HL-60 (cell line): ENCODE measurements around the gene NCKIPSD.
"Not testable (repeated sequence)": the region's sequence is repeated elsewhere in the genome, so short reads cannot be mapped to it uniquely, and the experiment has no call there.

Experiments used
- DNase-seq, 2 experiments: peaks; one replicate each; pipeline ENCODE4 v3.0.0-alpha.2; 2010 to 2020; ENCODE audit warnings: low read depth in 1 of 2, low spot score in 1 of 2
- H3K27ac ChIP-seq: fragments of 250-450 bp; sonication (Bioruptor Pico); replicated peaks from 2 replicates; pipeline ENCODE4 v1.5.1; 2020; ENCODE audit warnings: mild to moderate bottlenecking, moderate library complexity
- H3K27me3 ChIP-seq: fragments of 250-450 bp; sonication (Bioruptor Pico); 2 replicates; pipeline ENCODE4 v1.5.1; 2021; ENCODE audit warnings: mild to moderate bottlenecking, moderate library complexity; ENCODE audit not compliant: insufficient read depth, poor library complexity, severe bottlenecking
- H3K4me3 ChIP-seq: replicated peaks from 2 replicates; pipeline ENCODE4 v1.5.1; 2011; ENCODE audit warnings: mild to moderate bottlenecking, control low read depth, low read length; ENCODE audit not compliant: insufficient read depth
- GABPA ChIP-seq: IDR thresholded peaks from 2 replicates; pipeline ENCODE4 v1.6.1; 2012; ENCODE audit warnings: low read depth
- POLR2AphosphoS5 ChIP-seq: IDR thresholded peaks from 2 replicates; pipeline ENCODE4 v1.6.1; 2012; ENCODE audit warnings: low read depth
- REST ChIP-seq: IDR thresholded peaks from 2 replicates; pipeline ENCODE4 v1.6.1; 2012; ENCODE audit warnings: low read depth; ENCODE audit not compliant: insufficient replicate concordance
- SPI1 ChIP-seq: IDR thresholded peaks from 2 replicates; pipeline ENCODE4 v1.6.1; 2012; ENCODE audit warnings: low read depth, mild to moderate bottlenecking, borderline replicate concordance
- TF ChIP-seq, protein P1 (sequence below): IDR thresholded peaks from one replicate; pipeline ENCODE4 v1.5.1; 2011; ENCODE audit warnings: low read length, control low read depth, inconsistent platforms; ENCODE audit not compliant: insufficient read depth

NCKIPSD gene

GRCh38 chr3:48723725-48724124 lies 38.0 kb upstream of the NCKIPSD start:
- Histone ChIP-seq H3K27ac (no peak overlapping the region), H3K4me3 (no peak overlapping the region), H3K27me3 (no peaks in the 10 kb centered on the region)
- TF ChIP-seq REST (no peak), SPI1 (no peak), GABPA (no peak), POLR2AphosphoS5 (no peak)
- TF ChIP-seq, protein P1, sequence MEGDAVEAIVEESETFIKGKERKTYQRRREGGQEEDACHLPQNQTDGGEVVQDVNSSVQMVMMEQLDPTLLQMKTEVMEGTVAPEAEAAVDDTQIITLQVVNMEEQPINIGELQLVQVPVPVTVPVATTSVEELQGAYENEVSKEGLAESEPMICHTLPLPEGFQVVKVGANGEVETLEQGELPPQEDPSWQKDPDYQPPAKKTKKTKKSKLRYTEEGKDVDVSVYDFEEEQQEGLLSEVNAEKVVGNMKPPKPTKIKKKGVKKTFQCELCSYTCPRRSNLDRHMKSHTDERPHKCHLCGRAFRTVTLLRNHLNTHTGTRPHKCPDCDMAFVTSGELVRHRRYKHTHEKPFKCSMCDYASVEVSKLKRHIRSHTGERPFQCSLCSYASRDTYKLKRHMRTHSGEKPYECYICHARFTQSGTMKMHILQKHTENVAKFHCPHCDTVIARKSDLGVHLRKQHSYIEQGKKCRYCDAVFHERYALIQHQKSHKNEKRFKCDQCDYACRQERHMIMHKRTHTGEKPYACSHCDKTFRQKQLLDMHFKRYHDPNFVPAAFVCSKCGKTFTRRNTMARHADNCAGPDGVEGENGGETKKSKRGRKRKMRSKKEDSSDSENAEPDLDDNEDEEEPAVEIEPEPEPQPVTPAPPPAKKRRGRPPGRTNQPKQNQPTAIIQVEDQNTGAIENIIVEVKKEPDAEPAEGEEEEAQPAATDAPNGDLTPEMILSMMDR, result no peak
- DNase-seq, result no peak

DNA sequence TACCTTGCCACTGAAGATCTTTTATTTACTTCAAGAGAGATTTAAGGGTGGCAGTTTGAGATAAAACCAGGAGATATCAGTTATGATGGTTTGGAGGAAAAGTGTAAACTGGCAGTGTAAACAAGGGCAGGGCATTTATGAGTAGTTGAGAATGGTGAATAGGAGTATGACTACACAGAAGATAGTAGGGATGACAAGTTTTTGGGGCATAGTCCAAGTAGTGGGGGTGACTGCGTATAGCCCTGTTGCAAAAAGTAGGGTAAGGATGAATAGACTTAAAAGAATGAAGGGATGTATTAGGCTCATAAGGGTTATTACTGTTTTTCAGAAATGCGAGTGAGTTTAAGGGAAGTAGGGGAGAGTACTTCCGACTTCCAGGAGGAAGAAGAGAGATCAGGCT lies 37.6 kb upstream of the NCKIPSD start:
- H3K27ac ChIP-seq, H3K27me3 ChIP-seq, DNase-seq: not testable (repeated sequence)

GRCh38 chr3:48716982-48717746 lies 31.4 kb upstream of the NCKIPSD start, which contains the start of gene IP6K2:
TSS of gene IP6K2 (minus strand) at chr3:48717221. CDS start at chr3:48695291, 21,930 bp downstream.
- peak within 1 kb of the TSS; percentile 80 for H3K27ac ChIP-seq
- TF ChIP-seq GABPA (no peak), POLR2AphosphoS5 (peak; percentile 82)
- no peaks in the 10 kb centered on the region for H3K27me3 ChIP-seq
- peak; percentile 86 to 99 for DNase-seq
- H3K4me3 ChIP-seq, result peak within 1 kb of the TSS; percentile 94

More for the DNA sequence above, 37.6 kb upstream of the NCKIPSD start:
- H3K4me3 ChIP-seq, result not testable (repeated sequence)

DNA sequence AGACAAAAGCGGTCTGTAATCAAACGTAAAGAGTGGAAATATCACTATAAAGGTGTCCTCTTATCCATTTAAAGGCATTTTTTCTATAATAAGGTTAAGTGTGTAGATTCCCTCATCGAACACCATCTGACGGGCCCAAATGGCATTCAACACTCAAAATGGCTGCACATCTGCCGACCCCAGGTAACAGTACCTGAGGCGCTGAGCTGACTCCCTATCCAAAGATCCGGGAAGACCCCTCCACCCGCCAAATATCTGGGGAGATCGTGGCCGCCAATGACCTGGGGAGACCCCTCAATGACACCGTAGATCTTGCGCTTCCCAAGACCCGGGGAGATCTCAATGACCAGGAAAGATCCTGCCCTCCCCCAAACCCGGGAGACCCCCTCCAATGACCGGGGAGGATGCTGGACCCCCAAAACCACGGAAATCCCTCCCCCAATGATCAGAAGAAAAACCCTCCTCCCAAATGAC lies 30.8 kb upstream of the NCKIPSD start:
- TF ChIP-seq SPI1 (no peak), GABPA (no peak), REST (no peak), POLR2AphosphoS5 (no peak)
- TF ChIP-seq, protein P1, result no peak
- DNase-seq, result peak in 1 of 2 experiments; percentile 17
- H3K27ac ChIP-seq, result peak overlapping the region; percentile 80
- H3K4me3 ChIP-seq, result peak overlapping the region; percentile 94
- no peaks in the 10 kb centered on the region for H3K27me3 ChIP-seq
